ENCODE data around the gene RNU6-1. TPM values are rescaled to one million over a fixed set of nuclear protein-coding genes. Genes with fewer than 3 reads are reported as not detected.
A peak's percentile ranks its signal among the peaks of the same experiment; 100 is the strongest.

RNU6-1 gene
- polyA plus RNA-seq (2014; cell fraction: cytosol; rRNA removed), result not detected in 2 replicates
- not detected in 2 replicates for polyA plus RNA-seq (2014; cell fraction: nucleus; rRNA removed)

DNA sequence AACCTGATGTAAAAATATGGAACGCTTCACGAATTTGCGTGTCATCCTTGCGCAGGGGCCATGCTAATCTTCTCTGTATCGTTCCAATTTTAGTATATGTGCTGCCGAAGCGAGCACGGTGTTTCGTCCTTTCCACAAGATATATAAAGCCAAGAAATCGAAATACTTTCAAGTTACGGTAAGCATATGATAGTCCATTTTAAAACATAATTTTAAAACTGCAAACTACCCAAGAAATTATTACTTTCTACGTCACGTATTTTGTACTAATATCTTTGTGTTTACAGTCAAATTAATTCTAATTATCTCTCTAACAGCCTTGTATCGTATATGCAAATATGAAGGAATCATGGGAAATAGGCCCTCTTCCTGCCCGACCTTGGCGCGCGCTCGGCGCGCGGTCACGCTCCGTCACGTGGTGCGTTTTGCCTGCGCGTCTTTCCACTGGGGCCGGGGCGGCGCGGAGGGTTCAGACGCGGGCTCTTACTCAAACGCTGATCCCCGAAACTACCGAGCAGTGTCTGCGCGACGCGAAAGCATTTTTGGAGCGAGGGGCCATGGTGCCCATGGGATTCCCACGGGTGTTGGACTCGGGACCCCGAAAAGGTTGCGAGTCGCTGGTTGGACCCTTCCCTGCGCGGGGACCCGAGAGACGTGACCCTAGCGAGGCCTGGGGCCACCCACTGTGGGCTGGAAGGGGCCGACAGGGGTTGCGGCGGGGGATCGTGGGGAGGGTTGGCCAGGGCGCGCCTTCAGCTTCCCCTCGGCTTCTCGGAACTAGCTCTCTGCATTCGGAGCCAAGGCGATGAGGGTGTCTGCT, at the start of gene RNU6-1:
RNU6-1 (minus strand) TSS at position 117 of the 820 bp plus-strand sequence.
- DNase-seq (ENCODE audit: low spot score), result peak; percentile 94

DNA sequence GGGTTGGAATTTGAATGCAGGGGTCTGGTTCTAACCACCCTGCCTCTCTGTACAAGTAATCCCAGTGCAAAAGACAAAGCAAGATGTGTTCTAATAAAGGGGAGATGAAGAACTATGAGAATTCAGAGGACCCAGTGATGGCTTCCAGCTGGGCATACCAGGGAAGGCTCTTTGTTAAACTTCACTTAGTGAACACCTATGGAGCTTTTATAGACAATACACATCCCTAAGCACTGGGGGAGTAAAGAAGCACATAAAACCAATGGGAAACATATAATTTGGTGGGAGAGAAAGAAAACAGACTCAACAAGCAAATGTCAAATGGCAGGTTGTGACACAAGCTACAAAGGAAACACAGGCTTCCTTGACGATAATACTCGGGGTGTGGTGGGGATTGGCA, 47.9 kb upstream of the RNU6-1 start:
- no peak for DNase-seq (ENCODE audit: low spot score)

DNA sequence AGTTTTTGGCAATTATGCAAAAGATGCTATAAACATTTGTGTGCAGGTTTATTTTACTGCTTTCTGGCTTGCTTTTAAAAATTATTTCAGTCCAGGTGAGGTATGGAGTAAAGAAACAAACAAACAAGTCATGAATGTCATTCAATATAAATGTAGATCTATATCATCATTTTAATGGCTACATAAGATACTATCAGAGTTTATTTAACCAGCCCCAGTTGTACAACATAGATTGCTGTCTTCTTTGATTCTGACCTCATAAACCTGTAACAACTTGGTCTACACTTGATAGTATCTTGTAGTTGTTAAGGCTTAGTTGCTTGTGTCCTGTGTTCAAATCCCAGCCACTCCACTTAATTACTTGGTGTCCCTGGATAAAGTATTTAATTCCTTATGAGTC, 46.0 kb upstream of the RNU6-1 start:
- DNase-seq (ENCODE audit: low spot score), result no peak

DNA sequence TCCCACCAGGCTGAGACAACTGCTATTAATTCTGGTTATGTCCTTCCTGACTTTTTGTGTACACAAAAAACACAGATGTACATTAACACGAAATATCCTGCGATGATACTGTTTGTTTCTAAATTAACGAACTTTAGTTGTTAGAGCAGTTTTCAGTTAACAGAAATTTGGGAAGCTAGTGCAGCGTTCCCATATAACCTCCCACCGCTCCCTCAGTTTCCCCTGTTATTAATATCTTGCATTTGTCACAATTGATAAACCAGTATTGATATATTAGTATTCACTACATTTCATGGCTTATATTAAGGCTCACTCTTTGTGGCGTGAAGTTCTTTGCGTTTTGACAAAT, 45.3 kb upstream of the RNU6-1 start:
- no peak for DNase-seq (ENCODE audit: low spot score)

DNA sequence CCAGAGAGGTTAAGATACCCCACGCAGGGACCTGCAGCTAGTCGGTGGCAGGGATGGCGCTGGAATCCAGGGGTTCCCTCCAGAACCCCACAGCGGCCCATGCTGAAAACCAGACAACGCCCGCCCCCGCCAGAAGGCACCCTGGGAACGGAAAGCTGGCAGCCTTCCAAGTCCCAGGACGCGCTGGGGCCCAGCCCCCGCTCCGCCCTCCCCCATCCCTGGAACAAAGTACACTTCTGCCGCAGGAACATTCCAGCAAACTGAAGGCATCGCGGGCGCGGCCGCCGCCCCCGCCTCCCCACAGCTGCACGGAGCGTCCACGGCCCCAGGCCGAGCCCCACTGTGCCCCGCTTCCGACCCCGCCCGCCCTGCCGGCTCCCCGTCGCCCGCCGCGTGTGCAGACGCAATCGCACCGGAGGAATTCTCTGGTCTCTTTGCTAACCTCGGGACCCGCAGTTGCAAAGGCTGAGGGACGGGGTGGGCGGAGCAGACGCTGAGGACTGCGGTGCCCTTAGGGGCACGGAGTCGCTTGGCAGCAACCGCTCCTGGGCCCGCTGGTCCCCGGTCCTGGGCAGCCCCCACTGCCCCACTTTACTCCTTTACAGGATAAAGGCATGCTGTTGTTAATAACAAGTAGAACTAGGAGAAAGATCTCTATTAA, 44.8 kb upstream of the RNU6-1 start:
- peak; percentile 44 for DNase-seq (ENCODE audit: low spot score)

DNA sequence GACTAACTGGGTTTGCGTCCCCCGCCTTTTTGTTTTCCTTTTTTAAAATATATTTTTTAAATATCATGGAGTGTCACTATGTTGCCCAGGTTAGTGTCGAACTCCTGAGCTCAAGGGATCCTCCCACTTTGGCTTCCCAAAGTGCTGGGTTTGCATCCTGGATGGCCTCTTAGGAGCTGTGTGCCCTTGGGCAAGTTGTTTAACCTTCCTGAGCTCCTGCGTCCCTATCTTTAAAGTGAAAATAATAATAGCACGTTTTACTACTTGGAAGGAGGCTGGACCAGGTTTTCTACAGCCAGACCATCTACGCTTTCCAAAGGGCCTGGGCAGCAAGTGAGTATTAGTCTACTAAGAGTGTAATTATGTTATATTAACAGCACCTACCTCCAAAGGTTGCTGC, 44.2 kb upstream of the RNU6-1 start:
- no peak for DNase-seq (ENCODE audit: low spot score)

DNA sequence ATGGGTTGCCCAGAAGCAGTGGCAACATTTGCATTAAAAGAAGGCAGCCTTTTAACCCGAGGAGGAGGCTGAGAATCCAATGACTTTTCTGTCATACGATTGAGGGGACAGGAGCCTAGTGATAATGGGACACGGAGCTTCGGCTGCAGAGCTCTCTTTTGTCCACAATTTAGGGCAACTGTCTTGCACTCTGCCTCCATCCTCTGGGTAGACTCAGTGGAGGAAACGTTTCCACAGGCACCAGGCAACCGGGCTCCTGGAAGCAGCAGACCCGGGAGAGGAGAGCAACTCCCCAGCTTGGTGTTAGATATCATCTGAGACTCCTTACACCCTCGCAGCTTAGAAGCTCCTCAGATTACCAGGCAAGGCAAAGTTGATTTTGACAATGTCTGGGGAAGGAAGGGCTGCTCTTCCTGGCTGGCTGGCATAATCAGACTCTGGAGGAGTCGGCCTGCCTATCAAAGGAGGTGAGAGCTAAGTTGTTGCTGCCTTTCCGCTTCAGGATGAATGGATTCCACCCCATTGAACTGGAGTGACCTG, 43.5 kb upstream of the RNU6-1 start:
- DNase-seq (ENCODE audit: low spot score), result peak; percentile 38

DNA sequence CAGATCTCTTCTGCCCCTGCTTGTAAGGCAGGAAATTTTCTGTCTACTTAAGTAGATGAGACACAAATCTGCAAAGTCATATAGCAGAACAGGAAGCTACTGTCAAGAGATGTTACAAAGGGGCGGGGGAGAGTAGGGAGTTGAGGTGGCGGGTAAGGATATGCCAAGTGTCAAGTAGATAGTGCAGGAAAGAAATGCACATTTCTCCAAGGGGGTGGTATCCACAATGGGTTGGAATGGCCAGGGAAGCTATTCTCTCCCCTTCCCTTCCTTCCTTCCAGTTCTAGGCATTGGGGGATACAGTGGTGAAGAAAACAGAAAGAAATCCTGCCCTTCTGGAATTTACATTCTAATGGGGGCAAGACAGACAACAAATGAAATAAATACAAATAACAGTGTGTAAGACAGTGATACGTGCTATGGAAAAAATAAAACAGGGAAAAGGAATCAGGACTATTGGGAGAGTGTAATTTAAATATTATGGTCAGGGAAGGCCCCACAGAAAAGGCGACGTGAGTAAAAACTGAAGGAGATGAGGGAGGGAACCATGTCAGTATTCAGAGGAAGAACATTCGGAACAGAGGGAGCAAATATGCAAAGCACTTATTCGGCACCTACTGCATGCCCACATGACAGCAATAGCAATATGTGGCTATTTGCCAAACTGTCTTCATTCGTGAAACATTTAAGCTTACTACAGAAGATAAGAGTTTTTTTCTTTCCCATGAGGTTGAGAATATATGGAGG, 42.8 kb upstream of the RNU6-1 start:
- DNase-seq (ENCODE audit: low spot score), result no peak

DNA sequence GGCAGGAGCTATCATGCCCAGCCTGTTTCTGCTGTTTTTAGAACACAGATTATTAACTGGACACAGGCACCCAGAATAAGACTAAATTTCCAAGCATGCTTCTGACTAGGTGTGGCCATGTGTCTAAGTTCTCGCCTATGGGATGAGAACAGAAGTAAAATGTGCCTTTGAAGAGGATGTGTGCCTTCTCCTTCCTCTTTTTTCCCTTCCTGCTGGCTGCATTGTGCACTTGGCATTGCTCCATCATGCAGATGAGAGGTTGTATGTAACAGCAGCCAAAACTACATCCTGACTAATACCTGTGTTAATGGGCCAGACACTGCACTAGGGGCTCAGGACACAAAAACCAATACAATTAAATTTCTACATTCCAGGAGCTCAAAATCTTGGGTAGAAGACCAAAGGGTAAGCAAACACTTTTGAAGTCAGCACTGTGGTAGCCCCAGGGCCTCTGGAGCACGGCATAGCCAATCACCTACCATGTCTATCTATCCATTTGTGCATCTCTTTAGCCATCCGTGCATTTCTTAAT, 40.9 kb upstream of the RNU6-1 start:
- DNase-seq (ENCODE audit: low spot score), result no peak

DNA sequence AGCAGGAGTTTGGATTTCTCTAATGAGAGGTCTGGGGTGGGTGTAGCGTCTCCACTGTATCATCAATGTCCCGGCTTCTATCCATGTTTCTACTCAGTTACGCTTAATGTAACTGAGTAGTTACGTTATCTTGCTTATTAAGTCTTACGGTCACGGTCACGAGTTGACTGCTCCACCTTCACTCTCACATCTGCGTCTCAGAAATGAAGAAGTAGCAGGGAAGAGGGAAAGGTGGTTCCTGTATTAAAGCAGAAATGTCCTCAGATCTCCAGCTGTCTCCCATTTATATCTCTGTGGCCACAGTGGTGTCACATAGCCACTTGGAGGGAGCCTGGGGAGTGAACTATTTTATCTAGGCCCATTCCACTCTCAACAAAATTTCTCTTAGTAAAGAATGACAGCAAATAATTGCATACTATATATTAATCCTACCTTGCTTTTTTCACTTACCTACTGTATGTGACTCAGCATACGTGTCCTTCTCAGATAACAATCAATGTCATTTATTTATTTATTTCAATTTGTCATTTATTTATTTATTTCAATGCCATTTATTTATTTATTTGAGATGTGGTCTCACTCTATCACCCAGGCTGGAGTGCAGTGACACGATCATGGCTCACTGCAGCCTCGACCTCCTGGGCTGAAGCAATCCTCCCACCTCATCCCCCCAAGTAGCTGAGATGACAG, 39.7 kb upstream of the RNU6-1 start:
- no peak for DNase-seq (ENCODE audit: low spot score)

DNA sequence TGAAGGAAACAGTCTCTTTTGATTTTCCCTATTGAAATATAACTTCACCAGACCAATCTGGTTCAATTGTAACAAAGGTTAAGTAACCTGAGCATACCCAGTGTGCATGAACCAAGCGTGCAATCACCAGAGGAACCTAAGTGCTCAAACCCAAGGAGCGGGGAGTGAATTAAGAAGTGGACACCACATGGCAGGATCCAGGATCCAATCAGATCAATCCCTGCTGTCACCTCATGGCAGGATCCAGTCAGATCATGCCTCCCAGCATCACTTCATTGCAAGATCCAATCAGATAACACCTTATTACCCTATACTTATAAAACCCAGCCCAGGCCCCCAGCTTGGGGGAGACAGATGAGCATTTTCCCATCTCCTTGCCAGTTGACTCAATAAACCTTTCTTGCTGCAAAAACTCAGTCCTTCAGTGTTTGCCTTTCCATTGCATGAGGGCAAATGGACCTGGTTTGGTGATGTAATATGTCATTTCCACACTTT, 38.9 kb upstream of the RNU6-1 start:
- DNase-seq (ENCODE audit: low spot score), result peak; percentile 29

DNA sequence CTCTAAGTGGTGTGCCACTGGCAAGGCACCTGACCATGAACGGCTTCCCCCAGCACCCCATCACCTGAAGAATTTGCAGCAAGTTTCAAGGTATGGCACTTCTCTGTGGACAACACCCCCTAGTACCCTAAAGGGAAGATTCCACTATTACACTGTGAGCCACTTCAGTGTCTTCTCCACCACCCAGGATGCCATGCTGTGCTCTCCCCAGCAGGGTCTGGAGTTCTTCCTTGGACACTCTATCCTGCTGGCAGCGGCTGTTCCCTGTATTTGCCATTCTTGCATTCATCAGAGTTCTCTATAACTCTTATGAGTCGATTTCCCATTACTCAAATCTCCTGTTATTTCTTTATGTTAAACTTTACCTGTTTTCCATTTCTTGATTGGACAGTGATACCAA, 33.9 kb upstream of the RNU6-1 start:
- DNase-seq (ENCODE audit: low spot score), result no peak

DNA sequence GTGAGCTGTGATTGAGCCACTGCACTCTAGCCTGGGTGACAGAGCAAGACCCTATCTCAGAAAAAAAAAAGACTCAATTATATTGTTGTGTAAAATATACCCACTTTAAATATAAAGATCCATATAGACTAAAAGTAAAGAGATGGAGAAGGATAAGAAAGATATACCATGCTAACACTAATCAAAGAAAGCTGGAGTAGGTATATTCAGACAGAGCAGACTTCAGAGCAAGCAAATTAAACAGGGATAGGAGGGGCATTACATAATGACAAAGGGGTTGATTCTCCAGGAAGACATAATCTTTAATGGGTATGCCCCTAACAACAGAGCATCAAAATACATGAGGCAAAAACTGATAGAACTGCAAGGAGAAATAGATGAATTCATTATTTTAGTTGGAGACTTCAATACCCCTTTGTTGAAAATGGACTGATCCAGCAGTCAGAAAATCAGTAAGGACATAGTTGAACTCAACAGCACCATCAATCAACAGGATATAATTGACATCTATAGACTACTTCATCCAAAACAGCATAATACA, 31.1 kb upstream of the RNU6-1 start:
- DNase-seq (ENCODE audit: low spot score), result no peak

DNA sequence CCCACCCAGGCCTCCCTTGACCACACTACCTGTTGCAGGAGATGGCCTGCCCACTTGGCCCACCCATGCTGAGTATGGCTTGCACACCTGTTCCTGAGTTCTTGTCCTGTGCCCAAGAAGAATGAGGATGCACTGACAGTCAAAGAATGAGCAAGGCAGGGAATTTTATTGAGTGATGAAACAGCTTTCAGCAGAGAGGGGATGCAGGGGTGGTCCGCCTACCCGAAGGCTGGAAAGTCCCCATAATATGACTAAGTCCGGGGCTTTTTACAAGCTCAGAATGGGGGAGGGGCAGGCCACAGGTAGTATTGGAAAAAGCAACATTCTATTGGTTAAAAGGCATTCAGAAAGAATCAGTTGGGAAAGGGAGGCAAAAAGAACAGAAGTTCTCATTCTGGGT, 29.9 kb upstream of the RNU6-1 start:
- no peak for DNase-seq (ENCODE audit: low spot score)

DNA sequence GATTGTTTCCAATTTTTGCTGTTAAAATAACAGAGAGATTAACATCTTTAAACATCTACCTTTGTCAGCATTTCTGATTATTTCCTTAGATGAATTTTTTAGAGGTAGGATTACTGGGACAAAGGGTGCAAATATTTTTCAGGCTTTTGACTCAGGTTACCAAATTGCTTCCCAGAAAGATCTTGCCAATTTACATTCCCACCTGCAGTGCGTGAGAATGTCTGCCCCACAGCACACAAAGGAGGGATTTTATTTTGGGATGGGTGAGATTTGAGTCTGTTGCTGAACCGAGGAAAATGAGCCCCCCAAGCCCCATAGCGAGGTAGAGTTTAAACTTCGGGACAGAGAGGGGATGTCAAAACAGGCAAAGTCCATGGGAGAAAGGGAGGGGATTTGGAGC, 25.9 kb upstream of the RNU6-1 start:
- DNase-seq (ENCODE audit: low spot score), result no peak

DNA sequence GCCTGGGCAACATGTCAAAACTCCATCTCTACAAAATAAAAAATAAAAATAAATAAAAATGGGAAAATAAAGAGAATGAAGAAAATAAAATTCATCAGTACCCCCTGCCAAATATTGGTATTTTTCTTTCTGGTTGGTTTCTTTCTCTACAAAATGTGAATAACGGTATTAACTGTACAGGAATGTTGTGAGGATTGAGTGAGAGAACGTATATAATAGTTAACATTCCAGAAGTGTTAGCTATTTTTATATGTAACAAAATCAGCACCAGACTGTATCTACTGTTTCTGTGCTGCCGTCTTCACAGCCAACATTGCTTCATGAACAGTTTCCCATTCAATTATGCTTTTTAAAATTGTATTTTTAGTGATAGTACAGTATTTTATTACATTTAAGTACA, 25.5 kb upstream of the RNU6-1 start:
- DNase-seq (ENCODE audit: low spot score), result no peak

DNA sequence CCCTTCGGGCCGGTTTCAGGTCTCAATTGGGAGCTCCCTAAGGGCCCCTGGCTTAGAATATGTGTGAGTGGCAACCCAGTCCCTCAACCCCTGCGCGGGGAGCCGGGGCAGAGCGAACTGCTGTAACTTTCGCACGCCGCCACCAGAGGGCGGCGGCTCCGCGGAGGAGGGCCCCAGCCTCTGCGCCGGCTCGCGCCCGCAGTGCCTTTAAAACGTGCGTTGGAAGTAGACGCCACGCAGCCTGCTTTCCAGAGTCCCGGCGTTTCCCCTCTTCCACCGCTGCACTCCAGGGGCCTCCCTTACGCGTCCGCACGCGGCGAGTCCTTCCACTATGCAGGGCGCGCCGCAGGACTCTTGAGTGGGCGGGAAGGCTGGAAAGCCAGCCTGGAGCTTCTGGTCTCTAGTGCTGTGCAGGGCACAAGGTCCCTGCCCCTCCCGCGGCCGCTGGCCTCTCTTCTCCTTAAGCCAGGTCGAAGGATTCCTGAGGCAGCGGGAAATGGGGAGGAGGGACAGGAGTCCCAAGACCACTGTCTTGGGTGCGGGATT, 23.7 kb upstream of the RNU6-1 start:
- peak; percentile 82 for DNase-seq (ENCODE audit: low spot score)

DNA sequence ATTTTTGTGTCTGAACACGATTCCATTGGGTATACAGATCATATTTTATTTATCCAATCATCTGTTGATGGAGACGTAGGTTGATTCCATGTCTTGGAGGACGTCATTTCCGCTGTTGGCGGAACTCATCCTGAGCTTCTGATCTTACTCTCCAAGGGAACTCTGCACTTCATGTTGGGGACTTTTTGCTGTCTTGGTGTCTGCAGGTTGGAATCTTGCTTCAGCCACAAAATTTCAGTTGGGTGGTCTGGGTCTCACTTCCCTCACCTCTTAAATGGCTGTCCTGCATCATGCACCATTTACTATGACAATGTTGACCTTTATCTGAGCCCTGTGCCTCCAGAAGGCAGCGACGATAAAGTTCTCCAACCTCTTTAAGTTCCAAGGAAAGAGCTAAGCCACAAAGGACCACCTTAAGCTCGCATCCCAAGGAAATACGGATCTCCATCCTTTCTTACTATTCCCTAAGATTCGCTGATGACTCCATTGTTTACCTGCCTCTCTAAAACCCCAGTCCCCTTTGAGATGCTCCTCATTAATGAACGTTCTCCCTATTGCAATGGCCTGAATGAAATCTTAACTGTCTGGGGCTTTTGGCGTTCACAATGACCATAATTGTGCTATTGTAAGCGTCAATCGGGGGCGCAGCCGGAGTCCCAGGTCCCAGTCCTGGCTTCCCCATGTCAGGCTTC, 23.1 kb upstream of the RNU6-1 start:
- no peak for DNase-seq (ENCODE audit: low spot score)

DNA sequence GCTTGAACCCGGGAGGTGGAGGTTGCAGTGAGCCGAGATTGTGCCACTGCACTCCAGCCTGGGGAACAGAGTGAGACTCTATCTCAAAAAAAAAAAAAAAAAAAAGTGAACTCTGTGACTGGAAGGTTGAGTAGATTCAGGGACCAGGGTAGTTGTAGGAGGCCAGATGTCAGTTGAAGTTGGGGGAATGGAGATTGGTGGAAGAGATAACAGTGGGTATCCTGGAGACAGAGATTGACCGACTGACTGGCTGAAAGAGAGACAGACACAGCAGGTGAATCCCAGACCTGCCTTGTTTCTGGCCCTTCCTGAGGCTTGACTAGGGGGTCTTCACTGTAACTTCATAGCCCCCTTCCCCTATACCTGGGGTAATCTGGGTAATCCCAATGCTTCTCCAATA, 22.1 kb upstream of the RNU6-1 start:
- peak; percentile 58 for DNase-seq (ENCODE audit: low spot score)
